HCT116 (cell line): ENCODE results near the gene SUDS3. TPM values are rescaled to one million over a fixed set of nuclear protein-coding genes. Genes with fewer than 3 reads are reported as not detected.

Source experiments
- ATAC-seq: fragments of 200-7000 bp; cut with Tn5 transposase; 2 replicates; pipeline ENCODE4 v1.9.1; 2020; ENCODE audit warnings: mild to moderate bottlenecking, moderate library complexity
- BruUV-seq: library from RNA; stranded (reverse); fragments of 400-500 nt; replicated peaks from 2 replicates; lab custom pipeline; 2021; lab: Mats Ljungman, UMichigan
- CTCF ChIA-PET: fragments of 300-600 bp; sonication (Branson Sonifier 250); formaldehyde crosslinking; loops from one replicate; lab custom pipeline; 2021; ENCODE audit warnings: antibody characterized with exemption; lab: Charles Lee
- POLR2A ChIA-PET: fragments of 300-600, 350-600 bp; sonication (Branson Sonifier 250); formaldehyde crosslinking; loops from one replicate; lab custom pipeline; 2021; ENCODE audit warnings: antibody characterized with exemption; lab: Charles Lee
- RAD21 ChIA-PET, 2 experiments: fragments of 300-600 bp; sonication (Branson Sonifier 250); formaldehyde crosslinking; loops; one replicate each; lab custom pipeline; 2023; ENCODE audit warnings: low total read pairs in 2 of 2; ENCODE audit not compliant: uncharacterized antibody in 2 of 2, unreplicated experiment in 2 of 2, low non-redundant PET in 1 of 2; lab: Charles Lee
- DNase-seq: peaks from one replicate; pipeline ENCODE4 v3.0.0-alpha.2; 2010; ENCODE audit warnings: low read depth, low spot score
- H2AFZ ChIP-seq: fragments of 200-600 bp; shearing (Covaris generic), sonication (generic); 2 replicates; pipeline ENCODE4 v1.6.1; 2017; ENCODE audit warnings: low read depth, mixed run types, mixed read lengths, antibody characterized with exemption, low read length; ENCODE audit not compliant: poor library complexity, severe bottlenecking
- H3K27ac ChIP-seq: 2 replicates; pipeline ENCODE4 v1.5.1; 2012; ENCODE audit warnings: low read depth, low read length
- H3K27me3 ChIP-seq: fragments of 200-600 bp; sonication (generic); 2 replicates; pipeline ENCODE4 v1.6.1; 2016; ENCODE audit warnings: mixed run types, low read length, mixed read lengths; ENCODE audit not compliant: insufficient read depth
- H3K36me3 ChIP-seq, 2 experiments: fragments of 200-500 bp in 1 of 2; fragments of 200-600 bp in 1 of 2; sonication (Bioruptor generic) in 1 of 2; sonication (generic) in 1 of 2; 2 replicates each; pipeline versions ENCODE4 v1.5.1 to v1.6.1; 2014 to 2016; ENCODE audit warnings: low read length in 2 of 2, inconsistent platforms in 1 of 2, mixed read lengths in 1 of 2, mixed run types in 1 of 2; ENCODE audit not compliant: insufficient read depth in 2 of 2, control insufficient read depth in 1 of 2
- H3K4me1 ChIP-seq, 2 experiments: fragments of 200-600 bp in 1 of 2; sonication (generic) in 1 of 2; 2 replicates each; pipeline versions ENCODE4 v1.5.1 to v1.6.1; 2012 to 2017; ENCODE audit warnings: low read length in 2 of 2, inconsistent platforms in 1 of 2, mild to moderate bottlenecking in 1 of 2, mixed read lengths in 1 of 2, mixed run types in 1 of 2, moderate library complexity in 1 of 2; ENCODE audit not compliant: insufficient read depth in 2 of 2, control insufficient read depth in 1 of 2
- H3K4me2 ChIP-seq: fragments of 200-600 bp; sonication (generic); 2 replicates; pipeline ENCODE4 v1.6.1; 2017; ENCODE audit warnings: mixed run types, low read length, mixed read lengths
- H3K4me3 ChIP-seq, 2 experiments: fragments of 200-600 bp in 1 of 2; sonication (generic) in 1 of 2; replicated peaks in 1 of 2; 2 replicates each; pipeline ENCODE4 v1.5.1; 2011 to 2016; ENCODE audit warnings: low read length in 2 of 2, control low read depth in 1 of 2, low read depth in 1 of 2, mild to moderate bottlenecking in 1 of 2, mixed read lengths in 1 of 2, mixed run types in 1 of 2
- H3K79me2 ChIP-seq: fragments of 200-600 bp; sonication (generic); 2 replicates; pipeline ENCODE4 v1.6.1; 2017; ENCODE audit warnings: mild to moderate bottlenecking, mixed run types, low read length, moderate library complexity, mixed read lengths; ENCODE audit not compliant: insufficient read depth
- H3K9ac ChIP-seq: fragments of 200-600 bp; sonication (generic); 2 replicates; pipeline ENCODE4 v1.6.1; 2016; ENCODE audit warnings: low read length, mixed read lengths
- H3K9me2 ChIP-seq: fragments of 200-600 bp; sonication (generic), shearing (Covaris generic); 2 replicates; pipeline ENCODE4 v1.6.1; 2017; ENCODE audit warnings: mixed run types, mild to moderate bottlenecking, moderate library complexity; ENCODE audit not compliant: insufficient read depth
- H3K9me3 ChIP-seq, 2 experiments: fragments of 200-500 bp in 1 of 2; fragments of 200-600 bp in 1 of 2; sonication (Bioruptor generic) in 1 of 2; sonication (generic) in 1 of 2; 2 replicates each; pipeline ENCODE4 v1.6.1; 2014 to 2017; ENCODE audit warnings: low read length in 2 of 2, mixed read lengths in 2 of 2, inconsistent platforms in 1 of 2, low read depth in 1 of 2, mild to moderate bottlenecking in 1 of 2, mixed run types in 1 of 2, moderate library complexity in 1 of 2; ENCODE audit not compliant: control insufficient read depth in 1 of 2, insufficient read depth in 1 of 2
- H4K20me1 ChIP-seq: fragments of 200-600 bp; sonication (generic), shearing (Covaris generic); 2 replicates; pipeline ENCODE4 v1.6.1; 2017; ENCODE audit warnings: mixed run types, mild to moderate bottlenecking, moderate library complexity; ENCODE audit not compliant: insufficient read depth
- CBX3 ChIP-seq: IDR thresholded peaks from 2 replicates; pipeline ENCODE4 v1.6.1; 2012; ENCODE audit warnings: low read depth
- CEBPB ChIP-seq: IDR thresholded peaks from 2 replicates; pipeline ENCODE4 v1.6.1; 2012; ENCODE audit warnings: low read depth
- CTCF ChIP-seq, 3 experiments: fragments of 200-600 bp in 1 of 3; sonication (generic) in 1 of 3; IDR thresholded peaks in 2 of 3; conservative IDR thresholded peaks in 1 of 3; 2 replicates each; pipeline ENCODE4 v1.5.1; 2012 to 2017; ENCODE audit warnings: low read depth in 2 of 3, low read length in 2 of 3, antibody characterized with exemption in 1 of 3, borderline replicate concordance in 1 of 3, control low read depth in 1 of 3, mild to moderate bottlenecking in 1 of 3, mixed read lengths in 1 of 3, mixed run types in 1 of 3, moderate library complexity in 1 of 3; ENCODE audit not compliant: insufficient read depth in 1 of 3
- ELF1 ChIP-seq: IDR thresholded peaks from 2 replicates; pipeline ENCODE4 v1.6.1; 2012; ENCODE audit warnings: low read depth, borderline replicate concordance
- EZH2 ChIP-seq: fragments of 200-600 bp; sonication (generic); IDR thresholded peaks from 2 replicates; pipeline ENCODE4 v1.6.1; 2017; ENCODE audit warnings: antibody characterized with exemption, mixed run types
- EZH2phosphoT487 ChIP-seq: fragments of 200-600 bp; IDR thresholded peaks from 2 replicates; pipeline ENCODE4 v1.6.1; 2018; ENCODE audit warnings: antibody characterized with exemption, borderline replicate concordance
- JUND ChIP-seq: IDR thresholded peaks from 2 replicates; pipeline ENCODE4 v1.6.1; 2012
- POLR2A ChIP-seq: IDR thresholded peaks from 2 replicates; pipeline ENCODE4 v1.7.0; 2011; ENCODE audit warnings: borderline replicate concordance; ENCODE audit not compliant: insufficient read depth, insufficient read length; ENCODE audit errors: extremely low read depth
- RAD21 ChIP-seq: IDR thresholded peaks from 2 replicates; pipeline ENCODE4 v1.6.1; 2012; ENCODE audit warnings: low read depth, mild to moderate bottlenecking
- SIN3A ChIP-seq: IDR thresholded peaks from 2 replicates; pipeline ENCODE4 v1.6.1; 2012; ENCODE audit warnings: low read depth
- YY1 ChIP-seq: IDR thresholded peaks from 2 replicates; pipeline ENCODE4 v1.6.1; 2011; ENCODE audit warnings: low read length, low read depth, moderate library complexity, mild to moderate bottlenecking; ENCODE audit not compliant: insufficient replicate concordance; ENCODE audit errors: extremely low read depth
- intact Hi-C: fragments of 100-400 bp; cut with micrococcal nuclease; formaldehyde crosslinking; loops from 2 replicates; pipeline ENCODE4 v1.10.0; 2022
- total RNA-seq: library from RNA; stranded (reverse); gene quantifications from one replicate; pipeline ENCODE4 v1.2.1, GENCODE V29; 2021; ENCODE audit not compliant: unreplicated experiment

SUDS3 gene
- total RNA-seq, 1 experiment from 2014 or later, result 32.3 TPM

- CTCF ChIA-PET, result interaction anchor here (1.5 to 1.8 kb wide), 2 partner anchors 9 to 11 kb away, joined by 6 to 10 read pairs; no protein-coding TSS in a partner anchor
Measured at GRCh38 chr12:118368821-118369220, 7.5 kb upstream of the SUDS3 start.

DNA sequence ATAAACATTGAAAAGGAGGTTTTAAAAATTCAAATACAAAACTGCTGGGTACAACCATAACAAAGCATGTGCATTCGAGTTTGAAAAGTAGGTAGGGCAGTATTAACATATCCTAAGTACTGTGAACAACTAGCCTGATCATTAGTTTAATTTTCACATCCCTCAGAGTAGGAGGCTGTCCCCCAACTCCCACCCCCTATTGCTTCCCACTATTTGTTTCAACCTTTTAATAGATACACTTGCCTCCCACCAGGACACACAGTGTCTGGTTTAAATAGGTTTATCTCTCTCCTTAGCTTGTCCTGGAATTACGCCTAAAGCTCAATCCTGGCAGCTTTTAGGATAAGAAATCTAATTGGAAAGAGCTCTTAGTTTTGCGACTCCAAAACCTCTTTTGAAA, 5.8 kb upstream of the SUDS3 start:
- no peak overlapping the region for H3K9ac ChIP-seq

More at GRCh38 chr12:118368821-118369220, 7.5 kb upstream of the SUDS3 start:
- ATAC-seq, result no peak
- no peak for DNase-seq
- TF ChIP-seq ELF1 (no peak), RAD21 (no peak)
- H3K27ac ChIP-seq, result no peak overlapping the region
- no peak overlapping the region for H3K4me2 ChIP-seq
- no peaks in the 10 kb centered on the region for H3K27me3 ChIP-seq
- no peaks in the 10 kb centered on the region for H3K36me3 ChIP-seq
- no peak overlapping the region for H2AFZ ChIP-seq
- intact Hi-C loops, result no loop called here
- no TSS peak for BruUV-seq
- H3K4me3 ChIP-seq, result no peak overlapping the region
- no peaks in the 10 kb centered on the region for H3K79me2 ChIP-seq
- no peak overlapping the region for H3K9ac ChIP-seq
- H3K9me3 ChIP-seq, result no peaks in the 10 kb centered on the region
- peaks cover 0 to 12% of the 10 kb centered on the region in 2 experiments; a peak in 3 of 4 replicates for H3K4me1 ChIP-seq
- no peaks in the 10 kb centered on the region for H4K20me1 ChIP-seq
- ChIA-PET RAD21 (no interaction called here), POLR2A (no interaction called here)
- no peaks in the 10 kb centered on the region for H3K9me2 ChIP-seq

More for the DNA sequence above, 5.8 kb upstream of the SUDS3 start:
- no peaks in the 10 kb centered on the region for H3K9me3 ChIP-seq
- H4K20me1 ChIP-seq, result no peaks in the 10 kb centered on the region
- H3K79me2 ChIP-seq, result no peaks in the 10 kb centered on the region
- no peaks in the 10 kb centered on the region for H3K9me2 ChIP-seq
- ATAC-seq, result no peak
- intact Hi-C loops, result no loop called here
- DNase-seq, result no peak
- no peak for TF ChIP-seq JUND
- TF ChIP-seq EZH2phosphoT487, result no peak
- no peak for TF ChIP-seq SIN3A
- TF ChIP-seq YY1, result no peak
- no peak for TF ChIP-seq CTCF (IDR thresholded peaks at IDR 0.05 in 2 of 3, conservative IDR thresholded peaks at IDR 0.05 in 1 of 3; ENCODE audit: borderline replicate concordance in 1 of 3, insufficient read depth in 1 of 3, low read depth in 2 of 3, low read length in 2 of 3)
- TF ChIP-seq EZH2, result no peak
- TF ChIP-seq POLR2A, result no peak
- no peak for TF ChIP-seq CEBPB
- no peak for TF ChIP-seq CBX3
- ChIA-PET POLR2A (no interaction called here), RAD21 (no interaction called here), CTCF (interaction anchor here (1.0 to 1.2 kb wide), 2 partner anchors 13 to 186 kb away, joined by 3 to 4 read pairs; no protein-coding TSS in a partner anchor)
- H3K27ac ChIP-seq, result no peak overlapping the region
- H3K4me3 ChIP-seq, result no peak overlapping the region
- no peak overlapping the region for H3K4me2 ChIP-seq
- peaks cover 0 to 22% of the 10 kb centered on the region in 2 experiments; a peak in 3 of 4 replicates for H3K4me1 ChIP-seq
- no TSS peak for BruUV-seq
- no peaks in the 10 kb centered on the region for H3K27me3 ChIP-seq
- no peak overlapping the region for H2AFZ ChIP-seq
- no peaks in the 10 kb centered on the region for H3K36me3 ChIP-seq
